Right ventricle myocardium superior (tissue), 1 donor: ENCODE results near the gene KCND3. TPM values are rescaled to one million over a fixed set of nuclear protein-coding genes. Genes with fewer than 3 reads are reported as not detected.
"Not testable (repeated sequence)": the region's sequence is repeated elsewhere in the genome, so short reads cannot be mapped to it uniquely, and the experiment has no call there.

Source experiments
- ATAC-seq: fragments of 200-7000 bp; cut with Tn5 transposase; one replicate; pipeline ENCODE4 v1.9.1; 2020; ENCODE audit warnings: mild to moderate bottlenecking; ENCODE audit not compliant: poor library complexity
- DNase-seq: peaks from one replicate; pipeline ENCODE4 v3.0.0-alpha.2; 2020
- intact Hi-C: fragments of 100-400 bp; cut with DNase I; formaldehyde crosslinking; loops from one replicate; pipeline ENCODE4 v1.11.2; 2022
- total RNA-seq: library from RNA; stranded (reverse); fragmentation: NEBNext Ultra II Directional; extraction: Animal tissue kit (Norgen Biotek cat#: 25700); gene quantifications from one replicate; pipeline ENCODE4 v1.2.1, GENCODE V29; 2021
- donor health status: DM: no; HTN: yes; CAD: no; lungs with severe emphysema.

Gene KCND3
- total RNA-seq, 1 donor from 2014 or later: 19.7 TPM

GRCh38 chr1:111811891-111812290 is 177.6 kb downstream of the KCND3 start:
- intact Hi-C loops: no loop called here
- no peak for DNase-seq

GRCh38 chr1:111805251-111805650 is 184.2 kb downstream of the KCND3 start:
- ATAC-seq (no peak), DNase-seq (no peak)
- intact Hi-C loops: no loop called here

More at GRCh38 chr1:111811891-111812290, 177.6 kb downstream of the KCND3 start:
- no peak for ATAC-seq

GRCh38 chr1:111804776-111805175 is 184.7 kb downstream of the KCND3 start:
- intact Hi-C loops: no loop called here
- DNase-seq: no peak
- no peak for ATAC-seq

- no peak for DNase-seq
- intact Hi-C loops: loop anchor here (2.0 kb wide), 1 partner anchor 185 kb away; the partner anchor contains the start of gene KCND3
- no peak for ATAC-seq
Measured at GRCh38 chr1:111803951-111804350, 185.5 kb downstream of the KCND3 start.

- ATAC-seq (no peak), DNase-seq (no peak)
- intact Hi-C loops: loop anchor here (2.0 kb wide), 1 partner anchor 186 kb away; the partner anchor contains the start of gene KCND3
Measured at GRCh38 chr1:111802984-111803383, 186.5 kb downstream of the KCND3 start.

- intact Hi-C loops: loop anchor here (2.0 kb wide), 1 partner anchor 187 kb away; the partner anchor contains the start of gene KCND3
- peak; percentile 86 for ATAC-seq
- peak; percentile 70 for DNase-seq
Measured at GRCh38 chr1:111802110-111802509, 187.4 kb downstream of the KCND3 start.

GRCh38 chr1:111801071-111801850 is 188.2 kb downstream of the KCND3 start:
- peak; percentile 64 for DNase-seq
- peak; percentile 93 for ATAC-seq
- intact Hi-C loops: no loop called here

- not testable (repeated sequence) for DNase-seq, ATAC-seq
- intact Hi-C loops: loop anchor here (10.0 kb wide), 2 partner anchors 535 to 565 kb away; no protein-coding TSS in a partner anchor
Measured at GRCh38 chr1:111799722-111800121, 189.7 kb downstream of the KCND3 start.

- intact Hi-C loops: loop anchor here (10.0 kb wide), 2 partner anchors 536 to 566 kb away; no protein-coding TSS in a partner anchor
- ATAC-seq: no peak
- DNase-seq: no peak
Measured at GRCh38 chr1:111798580-111798979, 190.9 kb downstream of the KCND3 start.

- ATAC-seq: no peak
- intact Hi-C loops: loop anchor here (10.0 kb wide), 2 partner anchors 539 to 569 kb away; no protein-coding TSS in a partner anchor
- no peak for DNase-seq
Measured at GRCh38 chr1:111795401-111795800, 194.1 kb downstream of the KCND3 start.

GRCh38 chr1:111793923-111794322 is 195.5 kb downstream of the KCND3 start:
- intact Hi-C loops: loop anchor here (10.0 kb wide), 2 partner anchors 541 to 571 kb away; no protein-coding TSS in a partner anchor
- ATAC-seq (no peak), DNase-seq (no peak)

- no peak for ATAC-seq
- intact Hi-C loops: loop anchor here (10.0 kb wide), 2 partner anchors 543 to 573 kb away; no protein-coding TSS in a partner anchor
- no peak for DNase-seq
Measured at GRCh38 chr1:111792249-111792648, 197.2 kb downstream of the KCND3 start.

- intact Hi-C loops: loop anchor here (10.0 kb wide), 2 partner anchors 543 to 573 kb away; no protein-coding TSS in a partner anchor
- DNase-seq (no peak), ATAC-seq (no peak)
Measured at GRCh38 chr1:111791776-111792175, 197.7 kb downstream of the KCND3 start.

- ATAC-seq (peak; percentile 71), DNase-seq (no peak)
- intact Hi-C loops: loop anchor here (10.0 kb wide), 2 partner anchors 545 to 575 kb away; no protein-coding TSS in a partner anchor
Measured at GRCh38 chr1:111789666-111790316, 199.7 kb downstream of the KCND3 start.

- intact Hi-C loops: no loop called here
- DNase-seq: no peak
- peak; percentile 14 for ATAC-seq
Measured at GRCh38 chr1:111789142-111789541, 200.3 kb downstream of the KCND3 start.

GRCh38 chr1:111786669-111787207 is 202.7 kb downstream of the KCND3 start:
- intact Hi-C loops: no loop called here
- no peak for DNase-seq
- no peak for ATAC-seq

- intact Hi-C loops: no loop called here
- no peak for DNase-seq
- no peak for ATAC-seq
Measured at GRCh38 chr1:111784273-111784901, 205.1 kb downstream of the KCND3 start.

GRCh38 chr1:111779546-111779945 is 209.9 kb downstream of the KCND3 start:
- DNase-seq (no peak), ATAC-seq (no peak)
- intact Hi-C loops: no loop called here
